Measurements from ENCODE around the gene PAN3. TPM values are rescaled to one million over a fixed set of nuclear protein-coding genes. Genes with fewer than 3 reads are reported as not detected.

Gene PAN3
- total RNA-seq, 1 experiment from 2014 or later = 46.1 TPM

DNA sequence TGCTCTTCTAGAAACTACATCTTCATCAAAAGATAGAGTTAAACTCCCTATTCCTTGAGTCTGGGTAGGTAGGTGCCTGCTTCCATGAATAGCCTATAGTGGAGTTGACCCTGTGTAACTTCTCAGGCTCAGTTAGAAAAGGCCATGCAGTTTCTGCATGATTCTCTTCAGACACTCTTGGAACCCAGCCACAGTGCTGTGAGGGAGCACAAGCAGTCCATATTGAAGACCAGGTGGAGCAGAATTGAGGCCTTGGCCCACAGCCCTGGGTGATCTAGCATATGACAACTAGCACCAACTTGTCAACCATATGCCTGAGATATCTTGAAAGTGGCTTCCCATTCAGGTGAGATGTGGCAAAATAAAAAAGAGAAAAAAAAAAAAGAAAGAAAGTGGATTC lies 10.3 kb upstream of the PAN3 start:
- TF ChIP-seq, protein P1, sequence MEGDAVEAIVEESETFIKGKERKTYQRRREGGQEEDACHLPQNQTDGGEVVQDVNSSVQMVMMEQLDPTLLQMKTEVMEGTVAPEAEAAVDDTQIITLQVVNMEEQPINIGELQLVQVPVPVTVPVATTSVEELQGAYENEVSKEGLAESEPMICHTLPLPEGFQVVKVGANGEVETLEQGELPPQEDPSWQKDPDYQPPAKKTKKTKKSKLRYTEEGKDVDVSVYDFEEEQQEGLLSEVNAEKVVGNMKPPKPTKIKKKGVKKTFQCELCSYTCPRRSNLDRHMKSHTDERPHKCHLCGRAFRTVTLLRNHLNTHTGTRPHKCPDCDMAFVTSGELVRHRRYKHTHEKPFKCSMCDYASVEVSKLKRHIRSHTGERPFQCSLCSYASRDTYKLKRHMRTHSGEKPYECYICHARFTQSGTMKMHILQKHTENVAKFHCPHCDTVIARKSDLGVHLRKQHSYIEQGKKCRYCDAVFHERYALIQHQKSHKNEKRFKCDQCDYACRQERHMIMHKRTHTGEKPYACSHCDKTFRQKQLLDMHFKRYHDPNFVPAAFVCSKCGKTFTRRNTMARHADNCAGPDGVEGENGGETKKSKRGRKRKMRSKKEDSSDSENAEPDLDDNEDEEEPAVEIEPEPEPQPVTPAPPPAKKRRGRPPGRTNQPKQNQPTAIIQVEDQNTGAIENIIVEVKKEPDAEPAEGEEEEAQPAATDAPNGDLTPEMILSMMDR (conservative IDR thresholded peaks at IDR 0.05; ENCODE audit: low read depth, low read length) = no peak
- TF ChIP-seq EZH2 (IDR thresholded peaks at IDR 0.05; ENCODE audit: borderline replicate concordance, low read depth, low read length, poor library complexity, severe bottlenecking) = no peak
- Histone ChIP-seq H3K36me3 (ENCODE audit: insufficient read depth, low read length, poor library complexity, severe bottlenecking) (no peaks in the 10 kb centered on the region), H3K9me3 (ENCODE audit: low read depth, low read length, poor library complexity, severe bottlenecking) (no peaks in the 10 kb centered on the region), H3K27me3 (replicated peaks; ENCODE audit: insufficient read depth, low read depth, low read length, poor library complexity) (no peaks in the 10 kb centered on the region), H3K27ac (ENCODE audit: low read depth, low read length, poor library complexity, severe bottlenecking) (no peak overlapping the region), H3K4me1 (ENCODE audit: insufficient read depth, low read length, poor library complexity, severe bottlenecking) (no peaks in the 10 kb centered on the region), H3K4me3 (ENCODE audit: low read depth, low read length, poor library complexity, severe bottlenecking) (no peak overlapping the region)
- DNase-seq (ENCODE audit: low spot score) = no peak
- BruUV-seq (replicated peaks) = no TSS peak
- ChIA-PET CTCF (no interaction called here), POLR2A (ENCODE audit: low non-redundant PET) (no interaction called here)
- intact Hi-C loops (cut with micrococcal nuclease; ENCODE audit: unreplicated experiment) = no loop called here

GRCh38 chr13:28128926-28129325 lies 9.4 kb upstream of the PAN3 start:
- Histone ChIP-seq H3K27ac (ENCODE audit: low read depth, low read length, poor library complexity, severe bottlenecking) (no peak overlapping the region), H3K9me3 (ENCODE audit: low read depth, low read length, poor library complexity, severe bottlenecking) (no peaks in the 10 kb centered on the region), H3K4me1 (ENCODE audit: insufficient read depth, low read length, poor library complexity, severe bottlenecking) (no peaks in the 10 kb centered on the region), H3K27me3 (replicated peaks; ENCODE audit: insufficient read depth, low read depth, low read length, poor library complexity) (no peaks in the 10 kb centered on the region), H3K36me3 (ENCODE audit: insufficient read depth, low read length, poor library complexity, severe bottlenecking) (no peaks in the 10 kb centered on the region), H3K4me3 (ENCODE audit: low read depth, low read length, poor library complexity, severe bottlenecking) (no peak overlapping the region)
- ChIA-PET CTCF (no interaction called here), POLR2A (ENCODE audit: low non-redundant PET) (no interaction called here)
- intact Hi-C loops (cut with micrococcal nuclease; ENCODE audit: unreplicated experiment) = no loop called here
- no peak for DNase-seq (ENCODE audit: low spot score)
- no TSS peak for BruUV-seq (replicated peaks)
- TF ChIP-seq, protein P1 (conservative IDR thresholded peaks at IDR 0.05; ENCODE audit: low read depth, low read length) = no peak
- no peak for TF ChIP-seq EZH2 (IDR thresholded peaks at IDR 0.05; ENCODE audit: borderline replicate concordance, low read depth, low read length, poor library complexity, severe bottlenecking)

DNA sequence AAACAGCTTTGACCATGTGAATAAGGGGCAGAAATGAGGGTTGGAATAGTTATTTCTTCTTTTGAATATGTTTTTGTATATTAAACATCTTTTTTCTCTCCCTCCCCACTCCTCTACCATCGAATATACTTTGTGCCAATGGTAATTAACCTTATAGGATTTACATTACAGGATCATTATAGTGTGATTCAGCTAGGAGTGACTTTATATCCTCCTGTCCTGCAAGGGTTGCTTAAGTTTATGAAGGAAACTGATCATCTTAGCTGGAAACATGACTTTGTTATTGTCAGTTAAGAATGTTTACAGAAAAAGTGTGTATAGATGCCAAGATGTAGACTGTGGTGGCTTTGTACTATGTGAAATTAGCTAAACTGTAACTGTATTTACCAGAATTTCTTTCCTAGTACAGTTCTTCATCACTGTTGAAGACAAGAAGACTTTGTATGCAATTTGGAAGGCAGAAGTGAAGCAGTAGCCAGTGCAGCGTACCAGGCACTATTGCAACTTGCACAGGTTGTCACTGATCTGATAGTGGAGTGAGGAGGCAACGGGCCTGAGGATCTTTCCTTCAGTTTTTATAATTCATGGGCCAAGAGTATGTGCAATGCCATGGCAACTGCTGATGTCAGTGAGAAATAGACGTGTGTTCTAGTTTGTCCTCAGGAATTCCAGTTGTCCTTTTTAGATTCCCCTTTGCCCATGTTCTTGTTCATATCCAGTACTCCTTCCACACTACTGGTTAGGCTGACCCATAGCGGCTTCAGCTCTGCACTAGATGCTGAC lies 8.2 kb upstream of the PAN3 start:
- Histone ChIP-seq H3K27me3 (replicated peaks; ENCODE audit: insufficient read depth, low read depth, low read length, poor library complexity) (no peaks in the 10 kb centered on the region), H3K4me3 (ENCODE audit: low read depth, low read length, poor library complexity, severe bottlenecking) (no peak overlapping the region), H3K36me3 (ENCODE audit: insufficient read depth, low read length, poor library complexity, severe bottlenecking) (no peaks in the 10 kb centered on the region), H3K27ac (ENCODE audit: low read depth, low read length, poor library complexity, severe bottlenecking) (no peak overlapping the region), H3K9me3 (ENCODE audit: low read depth, low read length, poor library complexity, severe bottlenecking) (no peaks in the 10 kb centered on the region), H3K4me1 (ENCODE audit: insufficient read depth, low read length, poor library complexity, severe bottlenecking) (no peaks in the 10 kb centered on the region)
- ChIA-PET POLR2A (ENCODE audit: low non-redundant PET) (no interaction called here), CTCF (no interaction called here)
- no TSS peak for BruUV-seq (replicated peaks)
- TF ChIP-seq EZH2 (IDR thresholded peaks at IDR 0.05; ENCODE audit: borderline replicate concordance, low read depth, low read length, poor library complexity, severe bottlenecking) = no peak
- TF ChIP-seq, protein P1 (conservative IDR thresholded peaks at IDR 0.05; ENCODE audit: low read depth, low read length) = no peak
- intact Hi-C loops (cut with micrococcal nuclease; ENCODE audit: unreplicated experiment) = no loop called here
- no peak for DNase-seq (ENCODE audit: low spot score)
